ENCODE data around the gene NNMT.

DNA sequence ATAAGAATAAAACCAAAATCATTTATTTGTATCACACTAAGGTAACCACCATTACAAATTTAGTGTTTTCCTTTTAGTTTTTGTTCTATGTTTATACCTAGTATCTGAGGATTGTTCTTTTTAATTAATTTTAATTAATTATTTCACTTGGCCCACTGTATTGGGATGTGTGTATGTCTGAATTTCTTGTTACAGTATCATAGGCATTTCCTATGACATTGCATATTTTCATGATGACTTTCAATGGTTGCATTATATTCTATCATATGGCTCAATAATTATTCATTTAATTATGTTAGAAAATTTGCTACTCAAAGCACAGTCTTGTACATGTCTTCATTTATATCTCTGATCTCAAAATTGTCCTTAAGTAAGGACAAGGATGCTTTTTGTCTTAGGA, 63.1 kb downstream of the NNMT start:
- TF ChIP-seq, protein P1, sequence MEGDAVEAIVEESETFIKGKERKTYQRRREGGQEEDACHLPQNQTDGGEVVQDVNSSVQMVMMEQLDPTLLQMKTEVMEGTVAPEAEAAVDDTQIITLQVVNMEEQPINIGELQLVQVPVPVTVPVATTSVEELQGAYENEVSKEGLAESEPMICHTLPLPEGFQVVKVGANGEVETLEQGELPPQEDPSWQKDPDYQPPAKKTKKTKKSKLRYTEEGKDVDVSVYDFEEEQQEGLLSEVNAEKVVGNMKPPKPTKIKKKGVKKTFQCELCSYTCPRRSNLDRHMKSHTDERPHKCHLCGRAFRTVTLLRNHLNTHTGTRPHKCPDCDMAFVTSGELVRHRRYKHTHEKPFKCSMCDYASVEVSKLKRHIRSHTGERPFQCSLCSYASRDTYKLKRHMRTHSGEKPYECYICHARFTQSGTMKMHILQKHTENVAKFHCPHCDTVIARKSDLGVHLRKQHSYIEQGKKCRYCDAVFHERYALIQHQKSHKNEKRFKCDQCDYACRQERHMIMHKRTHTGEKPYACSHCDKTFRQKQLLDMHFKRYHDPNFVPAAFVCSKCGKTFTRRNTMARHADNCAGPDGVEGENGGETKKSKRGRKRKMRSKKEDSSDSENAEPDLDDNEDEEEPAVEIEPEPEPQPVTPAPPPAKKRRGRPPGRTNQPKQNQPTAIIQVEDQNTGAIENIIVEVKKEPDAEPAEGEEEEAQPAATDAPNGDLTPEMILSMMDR (IDR thresholded peaks at IDR 0.05; ENCODE audit: low read length) = no peak
- TF ChIP-seq EZH2 (optimal IDR thresholded peaks at IDR 0.05; ENCODE audit: low read depth, low read length) = no peak
